ENCODE measurements around the gene ATF7IP. TPM values are rescaled to one million over a fixed set of nuclear protein-coding genes. Genes with fewer than 3 reads are reported as not detected.

Gene ATF7IP
- total and polyA plus RNA-seq, 3 donors from 2014 or later = 71.0 to 84.6 (median 77.1) TPM

- Histone ChIP-seq H3K4me1 (no peaks in the 10 kb centered on the region), H3K36me3 (ENCODE audit: low read depth, missing control alignments) (no peaks in the 10 kb centered on the region), H3K27ac (no peak overlapping the region), H3K4me3 (no peak overlapping the region), H3K27me3 (no peaks in the 10 kb centered on the region), H3K9me3 (no peaks in the 10 kb centered on the region)
- DNase-seq = no peak
- 81 to 90% methylated on average over 2 of the region's 2 CpGs for whole genome bisulfite sequencing, 2 donors
- TF ChIP-seq CTCF (IDR thresholded peaks at IDR 0.05) = no peak
- no peak for TF ChIP-seq POLR2A (IDR thresholded peaks at IDR 0.05)
- intact Hi-C loops (cut with DNase I; ENCODE audit: low total_unique reads) = no loop called here
These were observed 66.5 kb downstream of the ATF7IP start for GRCh38 chr12:14431975-14432374.

- Histone ChIP-seq H3K36me3 (ENCODE audit: low read depth, missing control alignments) (no peaks in the 10 kb centered on the region), H3K27ac (no peak overlapping the region), H3K4me3 (no peak overlapping the region), H3K27me3 (no peaks in the 10 kb centered on the region), H3K4me1 (no peaks in the 10 kb centered on the region), H3K9me3 (no peaks in the 10 kb centered on the region)
- intact Hi-C loops (cut with DNase I; ENCODE audit: low total_unique reads) = no loop called here
- 89 to 96% methylated on average over 1 of the region's 1 CpG for WGBS, 2 donors
- TF ChIP-seq CTCF (IDR thresholded peaks at IDR 0.05) (no peak), POLR2A (IDR thresholded peaks at IDR 0.05) (no peak)
- DNase-seq = no peak
These were observed 70.1 kb downstream of the ATF7IP start for GRCh38 chr12:14435627-14436026.

GRCh38 chr12:14442221-14442881 is 76.9 kb downstream of the ATF7IP start:
- intact Hi-C loops (cut with DNase I; ENCODE audit: low total_unique reads) = no loop called here
- H3K4me1 ChIP-seq = peaks cover 11% of the 10 kb centered on the region
- H3K9me3 ChIP-seq = no peaks in the 10 kb centered on the region
- no peaks in the 10 kb centered on the region for H3K36me3 ChIP-seq (ENCODE audit: low read depth, missing control alignments)
- no peak for TF ChIP-seq CTCF (IDR thresholded peaks at IDR 0.05)
- WGBS, 2 donors = 40 to 44% methylated on average over 5 of the region's 5 CpGs
- H3K27me3 ChIP-seq = no peaks in the 10 kb centered on the region
- DNase-seq = no peak
- peak overlapping the region; percentile 57 to 78 for H3K27ac ChIP-seq
- no peak overlapping the region for H3K4me3 ChIP-seq

GRCh38 chr12:14443531-14443930 is 78.0 kb downstream of the ATF7IP start:
- intact Hi-C loops (cut with DNase I; ENCODE audit: low total_unique reads) = no loop called here
- H3K9me3 ChIP-seq = no peaks in the 10 kb centered on the region
- H3K36me3 ChIP-seq (ENCODE audit: low read depth, missing control alignments) = no peaks in the 10 kb centered on the region
- DNase-seq = no peak
- no peaks in the 10 kb centered on the region for H3K27me3 ChIP-seq
- H3K4me3 ChIP-seq = no peak overlapping the region
- H3K27ac ChIP-seq = peak overlapping the region; percentile 57 to 78
- H3K4me1 ChIP-seq = peaks cover 11% of the 10 kb centered on the region
- no peak for TF ChIP-seq POLR2A (IDR thresholded peaks at IDR 0.05)
- no peak for TF ChIP-seq CTCF (IDR thresholded peaks at IDR 0.05)

- Histone ChIP-seq H3K27ac (no peak overlapping the region), H3K9me3 (no peaks in the 10 kb centered on the region), H3K36me3 (ENCODE audit: low read depth, missing control alignments) (no peaks in the 10 kb centered on the region), H3K27me3 (no peaks in the 10 kb centered on the region), H3K4me3 (no peak overlapping the region), H3K4me1 (no peaks in the 10 kb centered on the region)
- DNase-seq = no peak
- no peak for TF ChIP-seq CTCF (IDR thresholded peaks at IDR 0.05)
- no peak for TF ChIP-seq POLR2A (IDR thresholded peaks at IDR 0.05)
- intact Hi-C loops (cut with DNase I; ENCODE audit: low total_unique reads) = no loop called here
These were observed 85.0 kb downstream of the ATF7IP start for GRCh38 chr12:14450479-14450878.
